SK-N-SH (cell line): ENCODE results near the gene PLEKHD1. TPM values are rescaled to one million over a fixed set of nuclear protein-coding genes. Genes with fewer than 3 reads are reported as not detected.
A peak's percentile ranks its signal among the peaks of the same experiment; 100 is the strongest.

Source experiments
- CTCF ChIA-PET: fragments of 300-600, 350-600 bp; formaldehyde crosslinking; extraction: SDS; loops from one replicate; lab custom pipeline; 2021; lab: Yijun Ruan, JAX
- POLR2A ChIA-PET: fragments of 350-600 bp; sonication (Branson Sonifier 250); formaldehyde crosslinking; extraction: SDS; loops from one replicate; lab custom pipeline; 2020; ENCODE audit warnings: antibody characterized with exemption, inconsistent platforms; lab: Yijun Ruan, JAX
- DNase-seq: peaks from one replicate; pipeline ENCODE4 v3.0.0; 2012
- H2AFZ ChIP-seq: fragments of 200-600 bp; sonication (generic); 2 replicates; pipeline ENCODE4 v1.8.1; 2016; ENCODE audit warnings: antibody characterized with exemption, mild to moderate bottlenecking, low read depth
- H3F3A ChIP-seq: fragments of 200-600 bp; sonication (generic); replicated peaks from 2 replicates; pipeline ENCODE3; 2016; ENCODE audit warnings: antibody characterized with exemption, mild to moderate bottlenecking; ENCODE audit not compliant: insufficient read depth
- H3K27ac ChIP-seq, 2 experiments: fragments of 200-500 bp in 1 of 2; fragments of 200-600 bp in 1 of 2; sonication (Bioruptor generic) in 1 of 2; sonication (generic), shearing (Covaris generic) in 1 of 2; 2 replicates each; pipeline versions ENCODE4 v1.5.1 to v1.6.1; 2014 to 2016; ENCODE audit warnings: low read depth in 2 of 2, inconsistent platforms in 1 of 2, low read length in 1 of 2, mild to moderate bottlenecking in 1 of 2, mixed read lengths in 1 of 2
- H3K27me3 ChIP-seq: fragments of 200-600 bp; sonication (generic), shearing (Covaris generic); 2 replicates; pipeline ENCODE4 v1.6.1; 2016; ENCODE audit warnings: mixed run types; ENCODE audit not compliant: insufficient read depth
- H3K36me3 ChIP-seq, 2 experiments: fragments of 200-500 bp in 1 of 2; fragments of 200-600 bp in 1 of 2; sonication (Bioruptor generic) in 1 of 2; sonication (generic) in 1 of 2; replicated peaks in 1 of 2; 2 replicates each; pipeline versions ENCODE3 to v1.5.1; 2014 to 2016; ENCODE audit warnings: low read length in 1 of 2, mild to moderate bottlenecking in 1 of 2; ENCODE audit not compliant: insufficient read depth in 2 of 2, control insufficient read depth in 1 of 2
- H3K4me1 ChIP-seq, 2 experiments: fragments of 200-500 bp in 1 of 2; fragments of 200-600 bp in 1 of 2; sonication (Bioruptor generic) in 1 of 2; sonication (generic), shearing (Covaris generic) in 1 of 2; 2 replicates each; pipeline versions ENCODE4 v1.5.1 to v1.6.1; 2014 to 2016; ENCODE audit warnings: low read depth in 1 of 2, low read length in 1 of 2, mixed run types in 1 of 2; ENCODE audit not compliant: insufficient read depth in 2 of 2, control insufficient read depth in 1 of 2
- H3K4me2 ChIP-seq: fragments of 200-600 bp; sonication (generic), shearing (Covaris generic); 2 replicates; pipeline ENCODE4 v1.6.1; 2017; ENCODE audit warnings: mixed run types
- H3K4me3 ChIP-seq, 2 experiments: fragments of 200-500 bp in 1 of 2; fragments of 200-600 bp in 1 of 2; sonication (Bioruptor generic) in 1 of 2; sonication (generic), shearing (Covaris generic) in 1 of 2; 2 replicates each; pipeline versions ENCODE4 v1.5.1 to v1.8.1; 2014 to 2016; ENCODE audit warnings: low read depth in 2 of 2, inconsistent platforms in 1 of 2, low read length in 1 of 2, mild to moderate bottlenecking in 1 of 2, mixed read lengths in 1 of 2, moderate library complexity in 1 of 2
- H3K79me2 ChIP-seq: fragments of 200-600 bp; sonication (generic); 2 replicates; pipeline ENCODE4 v1.8.1; 2017; ENCODE audit warnings: mild to moderate bottlenecking; ENCODE audit not compliant: insufficient read depth
- H3K9ac ChIP-seq: fragments of 200-600 bp; sonication (generic); 2 replicates; pipeline ENCODE4 v1.6.1; 2017; ENCODE audit warnings: mixed run types
- H3K9me2 ChIP-seq: fragments of 200-600 bp; sonication (generic); 2 replicates; pipeline ENCODE4 v1.6.1; 2017; ENCODE audit warnings: mixed run types
- H3K9me3 ChIP-seq: fragments of 200-600 bp; sonication (generic); 2 replicates; pipeline ENCODE4 v1.6.1; 2017; ENCODE audit warnings: mixed run types, mild to moderate bottlenecking, moderate library complexity
- H4K20me1 ChIP-seq: fragments of 200-600 bp; sonication (generic); 2 replicates; pipeline ENCODE4 v1.6.1; 2017; ENCODE audit warnings: mild to moderate bottlenecking, mixed run types; ENCODE audit not compliant: insufficient read depth
- CHD2 ChIP-seq: fragments of 150-350 bp; IDR thresholded peaks from 2 replicates; pipeline ENCODE4 v1.6.1; 2018; ENCODE audit warnings: low read length; ENCODE audit not compliant: partially characterized antibody
- ELF1 ChIP-seq: IDR thresholded peaks from 2 replicates; pipeline ENCODE4 v1.4.0; 2012
- EZH2phosphoT487 ChIP-seq: fragments of 200-600 bp; sonication (generic); IDR thresholded peaks from 2 replicates; pipeline ENCODE4 v1.6.1; 2017; ENCODE audit warnings: low read depth, mixed run types, mild to moderate bottlenecking, antibody characterized with exemption, moderate library complexity, borderline replicate concordance
- FOSL2 ChIP-seq: IDR thresholded peaks from 2 replicates; pipeline ENCODE4 v1.4.0; 2012; ENCODE audit warnings: low read depth, mild to moderate bottlenecking, moderate library complexity, borderline replicate concordance
- FOXJ3 ChIP-seq: sonication (generic); formaldehyde crosslinking; IDR thresholded peaks from 2 replicates; pipeline ENCODE4 v1.5.1; 2020; ENCODE audit warnings: mild to moderate bottlenecking, missing genetic modification reagents
- GABPA ChIP-seq: IDR thresholded peaks from 2 replicates; pipeline ENCODE4 v1.4.0; 2012; ENCODE audit warnings: low read depth, mild to moderate bottlenecking
- IRF3 ChIP-seq: fragments of 150-350 bp; IDR thresholded peaks from 2 replicates; pipeline ENCODE4 v1.6.1; 2016; ENCODE audit warnings: mild to moderate bottlenecking, low read depth, low read length
- JUND ChIP-seq: IDR thresholded peaks from 2 replicates; pipeline ENCODE4 v1.4.0; 2012
- MXI1 ChIP-seq: IDR thresholded peaks from 2 replicates; pipeline ENCODE4 v1.6.1; 2012; ENCODE audit warnings: mild to moderate bottlenecking, low read depth, low read length, improper control_type of control experiment
- NRF1 ChIP-seq: IDR thresholded peaks from 2 replicates; pipeline ENCODE4 v1.6.1; 2012; ENCODE audit warnings: low read depth, mild to moderate bottlenecking, low read length
- PBX3 ChIP-seq: IDR thresholded peaks from 2 replicates; pipeline ENCODE4; 2012
- RAD21 ChIP-seq: IDR thresholded peaks from 2 replicates; pipeline ENCODE4 v1.6.1; 2012; ENCODE audit warnings: mild to moderate bottlenecking, low read length
- RCOR1 ChIP-seq: fragments of 150-350 bp; IDR thresholded peaks from 2 replicates; pipeline ENCODE4 v1.6.1; 2017; ENCODE audit warnings: antibody characterized with exemption, low read length
- REST ChIP-seq: IDR thresholded peaks from 2 replicates; pipeline ENCODE4 v1.6.1; 2012; ENCODE audit warnings: mild to moderate bottlenecking, low read depth, low read length, moderate library complexity
- RFX5 ChIP-seq: IDR thresholded peaks from 2 replicates; pipeline ENCODE4 v1.6.1; 2012; ENCODE audit warnings: mild to moderate bottlenecking, improper control_type of control experiment, low read length
- RXRA ChIP-seq: IDR thresholded peaks from 2 replicates; pipeline ENCODE4 v1.4.0; 2012; ENCODE audit warnings: low read depth, mild to moderate bottlenecking, borderline replicate concordance
- SMC3 ChIP-seq: IDR thresholded peaks from 2 replicates; pipeline ENCODE4 v1.6.1; 2012; ENCODE audit warnings: low read depth, low read length, improper control_type of control experiment
- TAF1 ChIP-seq: IDR thresholded peaks from 2 replicates; pipeline ENCODE4 v1.6.1; 2012; ENCODE audit warnings: low read depth, mild to moderate bottlenecking, low read length, moderate library complexity, borderline replicate concordance
- TCF12 ChIP-seq: IDR thresholded peaks from 2 replicates; pipeline ENCODE4 v1.4.0; 2012
- TEAD4 ChIP-seq: IDR thresholded peaks from 2 replicates; pipeline ENCODE4 v1.4.0; 2012; ENCODE audit warnings: mild to moderate bottlenecking, borderline replicate concordance; ENCODE audit not compliant: insufficient read depth
- USF2 ChIP-seq: fragments of 150-350 bp; IDR thresholded peaks from 2 replicates; pipeline ENCODE4 v1.6.1; 2017; ENCODE audit warnings: antibody characterized with exemption, low read length, low read depth, borderline replicate concordance
- YY1 ChIP-seq: IDR thresholded peaks from 2 replicates; pipeline ENCODE4 v1.4.0; 2012; ENCODE audit warnings: low read depth, mild to moderate bottlenecking
- WGBS: methylation state at CpG from one replicate; pipeline ENCODE4 v1.1.6; 2017; ENCODE audit warnings: low lambda C conversion rate; 5-methylcytosine and 5-hydroxymethylcytosine counted together
- polyA plus RNA-seq, 3 experiments: library from polyadenylated mRNA; depleted of rRNA; stranded (reverse); fragments of >200 nt; gene quantifications; 2 replicates each; pipeline ENCODE4 v1.2.3, GENCODE V29; 2012

Gene PLEKHD1
- polyA plus RNA-seq, 1 of the 3 experiments (the other 2 are of a cell fraction), result 0.05 TPM

- POLR2A ChIA-PET, result no interaction called here
These were observed 57.8 kb downstream of the PLEKHD1 start for GRCh38 chr14:69542311-69542710.

GRCh38 chr14:69543341-69544115, 59.0 kb downstream of the PLEKHD1 start:
- no peak for DNase-seq
- Histone ChIP-seq H3K27me3 (no peaks in the 10 kb centered on the region), H3K9ac (no peak overlapping the region), H3K9me2 (no peaks in the 10 kb centered on the region), H3K4me1 (no peaks in the 10 kb centered on the region), H3K36me3 (no peaks in the 10 kb centered on the region), H3K9me3 (no peaks in the 10 kb centered on the region), H3K4me3 (no peak overlapping the region), H3K4me2 (no peak overlapping the region), H3F3A (no peaks in the 10 kb centered on the region), H2AFZ (no peak overlapping the region), H3K27ac (no peak overlapping the region), H3K79me2 (no peaks in the 10 kb centered on the region), H4K20me1 (no peaks in the 10 kb centered on the region)
- ChIA-PET POLR2A (no interaction called here), CTCF (interaction anchor here (0.8 to 16.4 kb wide), 7 partner anchors 8 to 485 kb away, joined by 3 to 368 read pairs (median 4); partner anchors contain the start of gene CCDC177)
- WGBS, result 41% methylated on average over 11 of the region's 12 CpGs
- TF ChIP-seq REST (no peak), NRF1 (no peak), RAD21 (no peak), MXI1 (no peak), JUND (peak; percentile 39; the same call in 1 of the 2 replicates), ELF1 (no peak), FOSL2 (peak; percentile 42; the same call in 1 of the 2 replicates), CHD2 (no peak), RCOR1 (no peak), PBX3 (no peak), TCF12 (peak; percentile 21; the same call in 1 of the 2 replicates), FOXJ3 (CRISPR knock-in tag) (no peak), RFX5 (no peak)

More at GRCh38 chr14:69542311-69542710, 57.8 kb downstream of the PLEKHD1 start:
- no peak for TF ChIP-seq SMC3
- TF ChIP-seq TAF1, result no peak
- no peak for TF ChIP-seq RXRA
- TF ChIP-seq USF2, result no peak
- no peak for TF ChIP-seq GABPA
- no peak for TF ChIP-seq TEAD4
- no peak for TF ChIP-seq YY1
- TF ChIP-seq EZH2phosphoT487, result no peak
- no peak for TF ChIP-seq IRF3
- no peak overlapping the region for H3K9ac ChIP-seq
- CTCF ChIA-PET, result interaction anchor here (1.3 to 16.4 kb wide), 3 partner anchors 33 to 184 kb away, joined by 4 to 368 read pairs (median 9); partner anchors contain the start of gene CCDC177
- no peaks in the 10 kb centered on the region for H3K9me2 ChIP-seq
- H3K36me3 ChIP-seq, result no peaks in the 10 kb centered on the region
- H3K79me2 ChIP-seq, result no peaks in the 10 kb centered on the region
- H2AFZ ChIP-seq, result no peak overlapping the region
- H3K4me3 ChIP-seq, result no peak overlapping the region
- no peak for DNase-seq
- no peaks in the 10 kb centered on the region for H3K27me3 ChIP-seq
- no peak overlapping the region for H3K4me2 ChIP-seq
- no peaks in the 10 kb centered on the region for H3F3A ChIP-seq
- H3K9me3 ChIP-seq, result no peaks in the 10 kb centered on the region
- H3K27ac ChIP-seq, result no peak overlapping the region
- 43% methylated on average over 2 of the region's 2 CpGs for WGBS
- no peaks in the 10 kb centered on the region for H3K4me1 ChIP-seq
- H4K20me1 ChIP-seq, result no peaks in the 10 kb centered on the region
